GDM1 (cell line): ENCODE results near the gene PTAR1.
"Not testable (repeated sequence)": the region's sequence is repeated elsewhere in the genome, so short reads cannot be mapped to it uniquely, and the experiment has no call there.

Source experiments
- DNase-seq: peaks from one replicate; lab custom pipeline; 2025; lab: John Stamatoyannopoulos, UW

The PTAR1 gene, protein sequence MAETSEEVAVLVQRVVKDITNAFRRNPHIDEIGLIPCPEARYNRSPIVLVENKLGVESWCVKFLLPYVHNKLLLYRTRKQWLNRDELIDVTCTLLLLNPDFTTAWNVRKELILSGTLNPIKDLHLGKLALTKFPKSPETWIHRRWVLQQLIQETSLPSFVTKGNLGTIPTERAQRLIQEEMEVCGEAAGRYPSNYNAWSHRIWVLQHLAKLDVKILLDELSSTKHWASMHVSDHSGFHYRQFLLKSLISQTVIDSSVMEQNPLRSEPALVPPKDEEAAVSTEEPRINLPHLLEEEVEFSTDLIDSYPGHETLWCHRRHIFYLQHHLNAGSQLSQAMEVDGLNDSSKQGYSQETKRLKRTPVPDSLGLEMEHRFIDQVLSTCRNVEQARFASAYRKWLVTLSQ

GRCh38 chr9:69759421-69760277 lies at the start of gene PTAR1:
Gene PTAR1 (minus strand): TSS chr9:69760011. CDS start chr9:69759938, 73 bp downstream.
- DNase-seq = peak; percentile 91

DNA sequence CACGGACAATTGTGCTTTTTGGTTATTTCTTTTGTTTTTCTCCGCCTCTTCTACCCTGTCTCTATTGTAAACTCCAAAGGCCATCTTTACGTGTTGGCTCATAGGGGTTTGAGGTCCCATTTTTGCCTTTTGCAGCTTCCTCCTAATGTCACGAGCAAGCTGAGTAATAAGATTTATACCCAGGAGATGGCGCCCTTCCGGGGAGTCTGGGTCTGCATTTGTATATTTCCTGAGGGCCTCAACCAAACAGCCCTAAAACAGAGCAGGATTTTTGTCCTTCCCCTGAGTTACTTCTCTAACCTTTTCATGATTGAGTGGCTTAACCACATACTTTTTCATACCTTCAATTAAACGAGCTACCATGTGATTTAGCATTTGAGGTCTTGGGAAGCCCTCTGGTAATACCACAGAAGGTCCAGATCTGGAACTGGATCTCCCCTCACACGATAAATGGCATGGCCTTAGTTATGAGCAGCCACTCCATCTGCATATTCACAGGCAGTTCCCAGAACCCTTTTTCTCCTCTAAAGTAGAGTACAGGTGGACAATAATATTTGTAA lies 49.6 kb upstream of the PTAR1 start:
- no peak for DNase-seq

DNA sequence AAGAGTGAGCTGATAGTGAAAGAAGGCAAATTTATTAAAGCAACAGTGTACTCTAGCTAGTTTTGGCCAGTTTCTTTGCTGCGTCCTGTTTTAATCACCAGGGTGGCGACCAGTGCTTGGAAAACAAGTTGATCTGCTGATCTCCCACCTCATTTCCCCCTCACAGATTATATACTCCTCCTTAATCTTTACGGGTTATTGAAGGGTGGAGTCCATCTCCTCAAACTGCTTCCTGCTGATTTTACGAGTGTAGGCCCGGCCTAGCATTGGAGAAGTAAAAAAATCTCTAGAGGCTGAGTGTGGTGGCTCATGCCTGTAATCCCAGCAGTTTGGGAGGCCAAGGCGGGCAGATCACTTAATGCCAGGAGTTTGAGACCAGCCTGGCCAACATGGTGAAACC lies 46.8 kb upstream of the PTAR1 start:
- no peak for DNase-seq

DNA sequence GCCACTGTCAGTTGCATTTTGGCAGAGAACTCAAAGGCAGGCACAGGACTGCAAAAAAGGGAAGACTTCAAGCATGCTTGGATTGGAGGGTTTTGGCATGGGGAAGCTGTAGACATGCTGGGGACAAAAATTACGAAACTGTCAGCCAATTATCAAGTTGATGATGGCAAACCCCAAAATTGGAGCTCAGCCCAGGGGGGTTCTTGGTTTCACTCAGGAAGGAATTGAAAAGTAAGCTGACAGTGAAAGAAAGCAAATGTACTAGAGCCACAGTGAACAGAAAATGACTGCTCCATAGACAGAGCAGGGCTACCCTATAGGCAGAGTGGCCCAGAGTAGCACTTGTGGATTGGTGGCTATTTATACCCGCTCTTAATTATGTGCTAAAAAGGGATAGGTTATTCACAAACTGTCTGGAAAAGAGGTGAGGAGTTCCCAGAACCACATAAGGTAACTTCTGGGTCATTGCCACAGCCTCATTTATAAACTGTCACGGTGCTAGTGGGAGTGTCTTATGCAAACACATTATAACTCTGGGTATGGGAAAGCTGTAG lies 46.2 kb upstream of the PTAR1 start:
- DNase-seq = no peak

- no peak for DNase-seq
Measured at GRCh38 chr9:69801989-69802388, 42.2 kb upstream of the PTAR1 start.

- not testable (repeated sequence) for DNase-seq
Measured at GRCh38 chr9:69800027-69800426, 40.2 kb upstream of the PTAR1 start.

DNA sequence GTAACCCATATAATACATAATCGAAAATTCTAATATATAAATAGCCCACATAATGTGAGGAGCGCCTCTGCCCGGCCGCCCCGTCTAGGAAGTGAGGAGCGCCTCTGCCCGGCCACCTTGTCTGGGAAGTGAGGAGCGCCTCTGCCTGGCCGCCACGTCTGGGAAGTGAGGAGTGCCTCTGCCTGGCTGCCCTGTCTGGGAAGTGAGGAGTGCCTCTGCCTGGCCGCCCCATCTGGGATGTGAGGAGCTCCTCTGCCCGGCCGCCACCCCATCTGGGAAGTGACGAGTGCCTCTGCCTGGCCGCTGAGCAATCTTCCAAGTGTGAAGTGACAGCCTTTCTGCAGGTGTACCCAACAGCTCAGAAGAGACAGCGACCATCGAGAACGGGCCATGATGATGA lies 39.7 kb upstream of the PTAR1 start:
- DNase-seq = not testable (repeated sequence)

DNA sequence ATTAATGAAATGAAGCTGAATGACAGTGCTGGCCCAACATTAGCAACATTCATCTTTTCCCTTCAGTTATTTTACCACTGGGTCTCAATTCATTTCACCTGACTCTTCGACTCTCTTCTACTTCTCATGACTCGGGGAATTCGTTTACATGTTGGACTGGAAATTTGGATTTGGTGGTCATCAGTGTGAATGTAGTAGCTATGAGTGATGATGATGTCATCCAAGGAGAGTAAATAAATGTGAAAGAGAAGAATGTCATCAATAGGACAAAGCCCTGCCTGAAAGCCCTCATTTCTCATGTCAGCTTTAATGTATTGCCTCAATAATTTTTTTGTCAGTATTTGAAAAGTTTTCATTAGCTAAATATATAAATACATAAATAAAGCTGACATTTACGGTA lies 38.9 kb upstream of the PTAR1 start:
- no peak for DNase-seq

DNA sequence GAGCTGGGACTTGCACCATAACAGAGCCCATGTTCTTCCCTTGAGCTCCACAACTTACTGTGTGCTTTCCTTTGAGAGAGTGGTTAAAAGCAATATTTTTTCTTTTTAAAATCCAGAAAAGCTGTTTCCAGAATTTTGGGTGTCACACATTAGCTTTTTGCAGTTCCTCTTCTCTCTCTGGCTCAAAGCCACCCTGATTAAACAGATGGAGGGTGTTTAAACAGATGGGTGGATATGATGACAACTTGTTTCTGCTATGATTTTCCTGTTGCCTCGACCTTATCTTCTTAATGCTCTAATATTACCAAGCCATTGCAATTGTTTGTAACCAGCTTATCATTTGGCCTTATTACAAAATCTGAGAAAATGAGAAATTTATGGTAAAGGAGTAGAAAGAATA lies 37.9 kb upstream of the PTAR1 start:
- no peak for DNase-seq

- no peak for DNase-seq
Measured at GRCh38 chr9:69794356-69794755, 34.5 kb upstream of the PTAR1 start.

GRCh38 chr9:69785757-69786156 lies 25.9 kb upstream of the PTAR1 start:
- DNase-seq = no peak

DNA sequence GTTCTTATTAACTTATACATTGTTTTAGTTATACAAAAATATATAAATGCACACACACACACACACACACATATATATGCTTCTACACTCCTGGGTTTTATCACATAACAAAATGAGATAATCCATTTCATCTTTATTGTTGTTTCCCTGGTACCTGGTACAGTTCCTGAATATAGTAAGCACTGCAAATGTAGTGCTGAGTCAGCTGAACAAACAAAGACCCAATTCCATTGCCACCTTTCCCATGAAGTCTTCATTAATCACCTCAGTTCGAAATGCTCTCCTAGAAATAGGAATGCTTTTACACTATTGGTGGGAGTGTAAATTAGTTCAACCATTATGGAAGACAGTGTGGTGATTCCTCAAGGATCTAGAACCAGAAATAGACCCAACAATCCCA lies 13.4 kb upstream of the PTAR1 start:
- DNase-seq = no peak

DNA sequence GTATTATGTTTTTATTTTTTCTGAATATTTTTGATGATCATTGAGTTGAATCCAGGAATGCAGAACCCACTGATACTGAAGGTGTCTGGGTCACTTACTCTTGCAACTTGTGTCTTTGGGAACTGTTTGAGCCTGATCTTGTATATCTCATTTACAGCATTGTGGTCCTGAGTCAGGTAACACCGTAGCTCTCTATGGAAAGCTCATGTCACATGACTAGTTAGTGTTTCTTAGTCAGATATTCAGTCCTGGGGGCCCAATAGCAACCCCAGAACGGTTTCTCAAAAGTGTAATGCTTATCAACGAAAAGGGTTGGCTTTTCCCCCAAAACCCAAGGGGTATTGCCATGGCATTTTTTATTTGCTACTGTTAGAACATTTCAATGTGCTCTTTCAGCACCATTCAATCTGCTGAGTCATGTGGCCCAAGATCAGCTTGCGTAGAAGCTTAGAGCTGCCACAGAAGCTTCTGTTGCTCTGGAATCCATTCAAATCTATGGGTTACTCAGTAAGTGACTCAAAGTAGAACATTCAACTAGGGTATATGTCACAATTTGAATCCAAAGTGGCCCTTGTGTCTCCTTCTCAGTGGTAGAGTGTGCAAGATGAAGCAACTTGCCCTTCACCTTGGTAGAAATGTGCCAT lies 12.1 kb upstream of the PTAR1 start:
- DNase-seq = no peak

GRCh38 chr9:69768716-69769115 lies 8.9 kb upstream of the PTAR1 start:
- DNase-seq = no peak

GRCh38 chr9:69768101-69768500 lies 8.3 kb upstream of the PTAR1 start:
- no peak for DNase-seq

DNA sequence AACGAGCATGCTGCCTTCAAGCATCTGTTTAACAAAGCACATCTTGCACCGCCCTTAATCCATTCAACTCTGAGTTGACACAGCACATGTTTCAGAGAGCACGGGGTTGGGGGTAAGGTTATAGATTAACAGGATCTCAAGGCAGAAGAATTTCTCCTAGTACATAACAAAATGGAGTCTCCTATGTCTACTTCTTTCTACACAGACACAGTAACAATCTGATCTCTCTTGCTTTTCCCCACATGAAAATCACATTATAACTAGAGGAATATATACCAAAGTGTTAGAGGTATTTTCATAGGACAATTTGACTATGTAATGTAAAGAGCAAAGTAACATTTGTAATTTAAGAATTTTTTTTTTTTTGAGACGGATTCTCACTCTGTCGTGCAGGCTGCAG lies 4.1 kb upstream of the PTAR1 start:
- not testable (repeated sequence) for DNase-seq

DNA sequence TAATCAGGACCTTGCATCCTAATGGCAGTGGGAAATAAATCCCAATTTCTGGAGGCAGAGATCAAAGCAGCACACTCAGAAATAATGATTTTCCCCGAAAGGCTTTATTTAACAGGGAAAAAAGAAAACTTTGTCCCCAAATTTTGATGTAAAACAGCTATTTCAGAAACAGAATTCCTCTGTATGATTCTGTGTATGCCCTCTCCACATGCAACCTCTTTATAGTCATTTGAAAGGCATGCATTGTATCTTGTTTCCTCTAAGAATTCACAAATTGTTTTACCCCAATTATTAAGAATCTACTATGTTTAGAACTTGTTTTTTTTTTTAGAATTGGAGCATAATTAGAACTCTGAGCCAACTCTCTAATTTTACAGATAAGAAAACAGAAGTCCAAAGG lies 2.7 kb upstream of the PTAR1 start:
- DNase-seq = no peak

DNA sequence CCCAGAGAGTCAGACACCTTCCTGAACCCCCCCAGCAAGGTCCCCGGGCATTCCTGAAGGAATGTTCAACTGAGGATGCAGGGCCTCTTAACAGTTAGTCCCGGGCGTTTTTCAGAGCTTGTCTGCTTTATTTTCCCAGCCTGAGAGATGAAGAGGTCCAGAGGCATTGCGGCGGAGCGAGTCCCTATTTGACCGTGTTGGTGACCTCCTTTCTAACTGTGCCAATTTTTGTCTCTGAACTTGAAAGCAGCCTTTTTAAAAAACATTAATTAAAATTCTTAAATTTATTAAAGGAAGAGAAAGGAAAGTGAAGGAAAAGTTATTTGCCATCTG lies 433 bp upstream of the PTAR1 start:
- DNase-seq = no peak

DNA sequence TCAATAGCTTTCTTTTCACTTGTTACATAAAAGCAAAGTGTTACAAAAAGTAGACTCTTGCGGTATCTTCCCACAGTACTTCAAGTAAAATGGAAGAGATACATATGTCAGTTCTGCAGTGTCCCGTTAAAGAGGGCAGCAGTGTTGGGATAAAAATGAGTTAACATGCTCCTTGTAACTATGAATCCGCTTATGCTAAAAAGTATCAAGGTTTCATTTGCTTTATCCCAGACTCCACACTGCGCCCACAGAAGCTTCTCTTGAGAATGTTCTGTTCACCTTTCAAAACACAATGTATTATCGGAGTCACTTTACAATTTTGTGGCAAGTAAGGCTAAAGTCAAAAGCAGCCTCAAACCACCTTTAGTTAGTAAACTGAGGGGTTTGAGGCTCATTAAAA lies 790 bp downstream of the PTAR1 start:
- no peak for DNase-seq

GRCh38 chr9:69757996-69758675 lies 1.7 kb downstream of the PTAR1 start:
- DNase-seq = no peak

GRCh38 chr9:69755205-69755604 lies 4.6 kb downstream of the PTAR1 start:
- DNase-seq = no peak

DNA sequence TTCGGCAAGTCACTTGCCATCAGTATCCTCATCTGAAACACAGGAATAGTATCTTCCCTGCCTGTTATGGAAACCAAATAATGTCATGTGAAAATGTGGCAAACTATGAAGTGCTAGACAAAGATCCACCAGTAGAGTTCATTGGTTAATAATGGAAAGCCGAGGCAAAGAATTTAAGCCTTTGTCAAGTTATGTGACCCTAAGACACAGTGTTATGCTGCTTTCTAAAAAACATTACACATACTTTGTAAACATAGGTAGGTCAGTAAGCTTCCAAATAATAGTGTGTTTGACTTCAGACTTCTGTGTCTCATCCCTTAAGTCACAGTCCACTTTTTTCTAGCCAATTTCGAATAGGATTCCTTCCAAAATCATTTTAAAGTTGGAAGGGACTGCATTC lies 6.0 kb downstream of the PTAR1 start:
- DNase-seq = no peak
